Suprapubic skin (tissue), 4 donors: ENCODE data around the gene SYT2. TPM values are rescaled to one million over a fixed set of nuclear protein-coding genes. Genes with fewer than 3 reads are reported as not detected.

ENCODE experiments used
- DNase-seq, 2 donors: peaks; one replicate each; pipeline ENCODE4 v3.0.0-alpha.2; 2019; ENCODE audit warnings: low spot score in 2 of 2
- H3K27ac ChIP-seq: fragments of 200-600 bp; sonication (generic); one replicate; pipeline ENCODE4 v1.5.1; 2019
- H3K27me3 ChIP-seq: fragments of 200-600 bp; sonication (generic); one replicate; pipeline ENCODE4 v1.5.1; 2019
- H3K36me3 ChIP-seq: fragments of 200-600 bp; sonication (generic); one replicate; pipeline ENCODE4 v1.5.1; 2019
- H3K4me1 ChIP-seq: fragments of 200-600 bp; sonication (generic); one replicate; pipeline ENCODE4 v1.5.1; 2019
- H3K4me3 ChIP-seq: fragments of 200-600 bp; sonication (generic); one replicate; pipeline ENCODE4 v1.5.1; 2019; ENCODE audit warnings: mild to moderate bottlenecking
- H3K9me3 ChIP-seq: fragments of 200-600 bp; sonication (generic); one replicate; pipeline ENCODE4 v1.5.1; 2019
- CTCF ChIP-seq, 2 donors: fragments of 200-600 bp in 1 of 2; fragments of 450-650 bp in 1 of 2; sonication (generic) in 1 of 2; IDR thresholded peaks; one replicate each; pipeline ENCODE4 v1.5.1; 2016 to 2019; ENCODE audit warnings: antibody characterized with exemption in 2 of 2, mild to moderate bottlenecking in 1 of 2, moderate library complexity in 1 of 2
- EP300 ChIP-seq: sonication (generic); formaldehyde crosslinking; IDR thresholded peaks from one replicate; pipeline ENCODE4 v1.6.1; 2017; ENCODE audit warnings: antibody characterized with exemption
- POLR2A ChIP-seq, 2 donors: fragments of 450-650 bp; IDR thresholded peaks; one replicate each; pipeline ENCODE4 v1.6.1; 2017; ENCODE audit warnings: antibody characterized with exemption in 2 of 2, mild to moderate bottlenecking in 2 of 2, moderate library complexity in 2 of 2
- POLR2AphosphoS5 ChIP-seq, 3 donors: sonication (generic); formaldehyde crosslinking; IDR thresholded peaks; one replicate each; pipeline ENCODE4 v1.6.1; 2017; ENCODE audit warnings: antibody characterized with exemption in 3 of 3
- WGBS: methylation state at CpG from one replicate; pipeline ENCODE4 v1.1.5; 2018; 5-methylcytosine and 5-hydroxymethylcytosine counted together
- total RNA-seq, 4 donors: library from RNA; depleted of rRNA; stranded (reverse); fragments of >200 nt; gene quantifications; one replicate each; pipeline ENCODE4 v1.1.0, GENCODE V29; 2016

Gene SYT2
- total RNA-seq, 4 donors from 2014 or later, result 0.11 TPM; not detected in 3

GRCh38 chr1:202591515-202591914 is 118.7 kb downstream of the SYT2 start:
- no peak for DNase-seq
- 90% methylated on average over 5 of the region's 7 CpGs for WGBS
- no peak overlapping the region for H3K4me3 ChIP-seq
- TF ChIP-seq POLR2A (IDR thresholded peaks at IDR 0.05), result no peak
- no peak for TF ChIP-seq EP300
- no peak for TF ChIP-seq CTCF (IDR thresholded peaks at IDR 0.05)
- TF ChIP-seq POLR2AphosphoS5 (IDR thresholded peaks at IDR 0.05), result no peak
- no peaks in the 10 kb centered on the region for H3K27me3 ChIP-seq
- H3K36me3 ChIP-seq, result peaks cover 4% of the 10 kb centered on the region
- H3K27ac ChIP-seq, result no peak overlapping the region
- H3K9me3 ChIP-seq, result no peaks in the 10 kb centered on the region
- H3K4me1 ChIP-seq, result peaks cover 60% of the 10 kb centered on the region

- peaks cover 65% of the 10 kb centered on the region for H3K4me1 ChIP-seq
- H3K9me3 ChIP-seq, result no peaks in the 10 kb centered on the region
- TF ChIP-seq POLR2A (IDR thresholded peaks at IDR 0.05) (no peak), CTCF (IDR thresholded peaks at IDR 0.05) (no peak), POLR2AphosphoS5 (IDR thresholded peaks at IDR 0.05) (no peak), EP300 (no peak)
- WGBS, result 51% methylated on average over 5 of the region's 5 CpGs
- peaks cover 4% of the 10 kb centered on the region for H3K36me3 ChIP-seq
- DNase-seq, result no peak
- H3K27ac ChIP-seq, result no peak overlapping the region
- H3K4me3 ChIP-seq, result no peak overlapping the region
- H3K27me3 ChIP-seq, result no peaks in the 10 kb centered on the region
These were observed 119.3 kb downstream of the SYT2 start for GRCh38 chr1:202590975-202591411.

- H3K27me3 ChIP-seq, result no peaks in the 10 kb centered on the region
- H3K27ac ChIP-seq, result no peak overlapping the region
- WGBS, result 88% methylated on average over 4 of the region's 4 CpGs
- H3K4me3 ChIP-seq, result no peak overlapping the region
- no peaks in the 10 kb centered on the region for H3K9me3 ChIP-seq
- H3K4me1 ChIP-seq, result peaks cover 69% of the 10 kb centered on the region
- DNase-seq, result no peak
- TF ChIP-seq POLR2A (IDR thresholded peaks at IDR 0.05), result no peak
- no peak for TF ChIP-seq CTCF (IDR thresholded peaks at IDR 0.05)
- peaks cover 4% of the 10 kb centered on the region for H3K36me3 ChIP-seq
These were observed 120.1 kb downstream of the SYT2 start for GRCh38 chr1:202590126-202590525.

GRCh38 chr1:202589190-202589930 is 120.9 kb downstream of the SYT2 start:
- Histone ChIP-seq H3K36me3 (peaks cover 4% of the 10 kb centered on the region), H3K27me3 (no peaks in the 10 kb centered on the region), H3K4me3 (no peak overlapping the region), H3K9me3 (no peaks in the 10 kb centered on the region), H3K27ac (peak overlapping the region; percentile 50), H3K4me1 (peaks cover 69% of the 10 kb centered on the region)
- whole genome bisulfite sequencing, result 73% methylated on average over 6 of the region's 8 CpGs
- DNase-seq, result peak; percentile 91 to 93
- peak in 2 of 3 donors; percentile 62 to 89 for TF ChIP-seq POLR2AphosphoS5 (IDR thresholded peaks at IDR 0.05)
- TF ChIP-seq EP300, result peak; percentile 24
- no peak for TF ChIP-seq CTCF (IDR thresholded peaks at IDR 0.05)
- TF ChIP-seq POLR2A (IDR thresholded peaks at IDR 0.05), result no peak

- no peak overlapping the region for H3K4me3 ChIP-seq
- DNase-seq, result no peak
- H3K36me3 ChIP-seq, result peaks cover 7% of the 10 kb centered on the region
- TF ChIP-seq POLR2AphosphoS5 (IDR thresholded peaks at IDR 0.05), result no peak
- TF ChIP-seq EP300, result no peak
- no peak for TF ChIP-seq CTCF (IDR thresholded peaks at IDR 0.05)
- TF ChIP-seq POLR2A (IDR thresholded peaks at IDR 0.05), result no peak
- H3K27me3 ChIP-seq, result no peaks in the 10 kb centered on the region
- H3K9me3 ChIP-seq, result no peaks in the 10 kb centered on the region
- peaks cover 67% of the 10 kb centered on the region for H3K4me1 ChIP-seq
- WGBS, result 89% methylated on average over 4 of the region's 4 CpGs
- peak overlapping the region; percentile 57 for H3K27ac ChIP-seq
These were observed 121.6 kb downstream of the SYT2 start for GRCh38 chr1:202588503-202589189.
